Measurements from ENCODE around the gene STIMATE. TPM values are rescaled to one million over a fixed set of nuclear protein-coding genes. Genes with fewer than 3 reads are reported as not detected.

STIMATE gene
- polyA plus RNA-seq, 3 donors = 8.9 to 49.9 (median 11.7) TPM

DNA sequence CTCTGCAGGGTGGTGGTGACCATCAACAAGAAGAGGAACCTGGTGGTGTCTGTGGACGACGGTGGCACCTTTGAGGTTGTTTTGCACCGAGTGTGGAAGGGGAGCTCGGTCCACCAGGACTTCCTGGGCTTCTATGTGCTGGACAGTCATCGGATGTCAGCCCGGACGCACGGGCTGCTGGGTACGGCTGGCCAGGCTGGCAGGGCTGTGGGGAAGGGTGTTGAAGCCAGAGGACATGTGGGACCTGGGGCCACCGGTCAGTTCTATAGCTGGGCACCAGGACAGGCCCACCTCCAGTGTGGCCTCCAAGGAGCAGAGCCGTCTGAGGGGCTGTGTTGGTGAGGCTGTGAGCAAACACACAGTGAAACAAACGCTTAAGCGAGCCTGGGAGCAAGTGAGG lies 106.6 kb downstream of the STIMATE start:
- Histone ChIP-seq H3K79me2 (ENCODE audit: insufficient read depth, low read length) (no peaks in the 10 kb centered on the region), H3K4me2 (replicated peaks; ENCODE audit: extremely low read depth, low read length, poor library complexity, severe bottlenecking) (no peak overlapping the region), H4K20me1 (ENCODE audit: insufficient read depth, low read length) (no peaks in the 10 kb centered on the region), H3K4me3 (replicated peaks in 1 of 3; ENCODE audit: low read depth in 2 of 3, low read length in 3 of 3) (no peak overlapping the region), H3K9ac (ENCODE audit: insufficient read depth, low read length, poor library complexity, severe bottlenecking) (no peak overlapping the region), H3K36me3 (replicated peaks in 1 of 2; ENCODE audit: control insufficient read depth in 1 of 2, insufficient read depth in 2 of 2, low read length in 2 of 2) (no peaks in the 10 kb centered on the region), H3K4me1 (ENCODE audit: control insufficient read depth in 1 of 2, insufficient read depth in 2 of 2, low read length in 2 of 2) (peaks cover 10 to 13% of the 10 kb centered on the region in 2 donors), H3K27me3 (ENCODE audit: control insufficient read depth in 2 of 2, insufficient read depth in 2 of 2, low read length in 2 of 2) (no peaks in the 10 kb centered on the region), H3K27ac (ENCODE audit: low read depth in 1 of 2, low read length in 2 of 2) (no peak overlapping the region), H3K9me3 (replicated peaks in 1 of 2; ENCODE audit: control insufficient read depth in 1 of 2, insufficient read depth in 1 of 2, low read length in 2 of 2) (no peaks in the 10 kb centered on the region), H2AFZ (ENCODE audit: insufficient read depth, low read depth, low read length, poor library complexity, severe bottlenecking) (no peak overlapping the region)
- Mint-ChIP-seq H3K27ac (peak overlapping the region in 1 of 7 donors; percentile 48), H3K4me1 (peaks cover 8% of the 10 kb centered on the region), H3K4me3 (no peak overlapping the region), H3K36me3 (no peaks in the 10 kb centered on the region), H3K27me3 (ENCODE audit: low read depth in 3 of 3) (peaks cover 3 to 8% (median 7%) of the 10 kb centered on the region in 3 donors), H3K9me3 (no peaks in the 10 kb centered on the region)
- 91% methylated on average over 8 of the region's 13 CpGs for WGBS (ENCODE audit: insufficient coverage)
- TF ChIP-seq, protein P1, sequence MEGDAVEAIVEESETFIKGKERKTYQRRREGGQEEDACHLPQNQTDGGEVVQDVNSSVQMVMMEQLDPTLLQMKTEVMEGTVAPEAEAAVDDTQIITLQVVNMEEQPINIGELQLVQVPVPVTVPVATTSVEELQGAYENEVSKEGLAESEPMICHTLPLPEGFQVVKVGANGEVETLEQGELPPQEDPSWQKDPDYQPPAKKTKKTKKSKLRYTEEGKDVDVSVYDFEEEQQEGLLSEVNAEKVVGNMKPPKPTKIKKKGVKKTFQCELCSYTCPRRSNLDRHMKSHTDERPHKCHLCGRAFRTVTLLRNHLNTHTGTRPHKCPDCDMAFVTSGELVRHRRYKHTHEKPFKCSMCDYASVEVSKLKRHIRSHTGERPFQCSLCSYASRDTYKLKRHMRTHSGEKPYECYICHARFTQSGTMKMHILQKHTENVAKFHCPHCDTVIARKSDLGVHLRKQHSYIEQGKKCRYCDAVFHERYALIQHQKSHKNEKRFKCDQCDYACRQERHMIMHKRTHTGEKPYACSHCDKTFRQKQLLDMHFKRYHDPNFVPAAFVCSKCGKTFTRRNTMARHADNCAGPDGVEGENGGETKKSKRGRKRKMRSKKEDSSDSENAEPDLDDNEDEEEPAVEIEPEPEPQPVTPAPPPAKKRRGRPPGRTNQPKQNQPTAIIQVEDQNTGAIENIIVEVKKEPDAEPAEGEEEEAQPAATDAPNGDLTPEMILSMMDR (IDR thresholded peaks at IDR 0.05) = no peak
- intact Hi-C loops (cut with micrococcal nuclease) = no loop called here
- no peak for DNase-seq

DNA sequence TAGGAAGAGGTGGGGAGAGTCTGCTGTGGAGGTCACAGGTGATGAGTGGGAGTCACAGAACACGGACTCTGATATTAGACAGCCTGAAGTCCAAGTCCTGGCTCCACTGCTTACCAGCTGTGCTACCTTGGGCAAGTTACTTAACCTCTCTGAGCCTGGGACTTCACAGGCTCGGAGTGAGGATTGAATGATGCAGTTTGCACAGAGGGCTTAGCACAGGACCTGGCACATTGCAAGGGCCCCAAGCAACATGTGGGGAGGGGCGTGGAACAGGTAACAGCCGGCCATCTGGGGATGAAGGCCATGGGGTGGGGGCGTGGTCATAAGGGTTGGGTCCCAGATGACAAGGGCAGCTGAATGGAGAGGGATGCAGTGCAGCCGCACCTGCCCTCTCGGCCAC lies 107.0 kb downstream of the STIMATE start:
- intact Hi-C loops (cut with micrococcal nuclease) = no loop called here
- Histone ChIP-seq H3K4me1 (ENCODE audit: control insufficient read depth in 1 of 2, insufficient read depth in 2 of 2, low read length in 2 of 2) (peaks cover 10 to 13% of the 10 kb centered on the region in 2 donors), H4K20me1 (ENCODE audit: insufficient read depth, low read length) (no peaks in the 10 kb centered on the region), H3K27me3 (ENCODE audit: control insufficient read depth in 2 of 2, insufficient read depth in 2 of 2, low read length in 2 of 2) (no peaks in the 10 kb centered on the region), H3K4me2 (replicated peaks; ENCODE audit: extremely low read depth, low read length, poor library complexity, severe bottlenecking) (no peak overlapping the region), H3K9me3 (replicated peaks in 1 of 2; ENCODE audit: control insufficient read depth in 1 of 2, insufficient read depth in 1 of 2, low read length in 2 of 2) (no peaks in the 10 kb centered on the region), H3K79me2 (ENCODE audit: insufficient read depth, low read length) (no peaks in the 10 kb centered on the region), H3K36me3 (replicated peaks in 1 of 2; ENCODE audit: control insufficient read depth in 1 of 2, insufficient read depth in 2 of 2, low read length in 2 of 2) (no peaks in the 10 kb centered on the region), H3K27ac (ENCODE audit: low read depth in 1 of 2, low read length in 2 of 2) (no peak overlapping the region), H3K9ac (ENCODE audit: insufficient read depth, low read length, poor library complexity, severe bottlenecking) (no peak overlapping the region), H3K4me3 (replicated peaks in 1 of 3; ENCODE audit: low read depth in 2 of 3, low read length in 3 of 3) (no peak overlapping the region), H2AFZ (ENCODE audit: insufficient read depth, low read depth, low read length, poor library complexity, severe bottlenecking) (no peak overlapping the region)
- DNase-seq = no peak
- no peaks in the 10 kb centered on the region for H3K36me3 Mint-ChIP-seq
- H3K4me1 Mint-ChIP-seq = peaks cover 8% of the 10 kb centered on the region
- H3K4me3 Mint-ChIP-seq = no peak overlapping the region
- no peak overlapping the region for H3K27ac Mint-ChIP-seq
- H3K27me3 Mint-ChIP-seq (ENCODE audit: low read depth in 3 of 3) = peaks cover 3 to 10% (median 7%) of the 10 kb centered on the region in 3 donors
- TF ChIP-seq, protein P1 (IDR thresholded peaks at IDR 0.05) = no peak
- no peaks in the 10 kb centered on the region for H3K9me3 Mint-ChIP-seq
- WGBS (ENCODE audit: insufficient coverage) = 97% methylated on average over 7 of the region's 7 CpGs
